ENCODE data around the gene ADGRA1. TPM values are rescaled to one million over a fixed set of nuclear protein-coding genes. Genes with fewer than 3 reads are reported as not detected.
A peak's percentile ranks its signal among the peaks of the same experiment; 100 is the strongest.

The ADGRA1 gene
- total RNA-seq, 4 donors from 2014 or later: 0.13 to 0.40 (median 0.29) TPM

DNA sequence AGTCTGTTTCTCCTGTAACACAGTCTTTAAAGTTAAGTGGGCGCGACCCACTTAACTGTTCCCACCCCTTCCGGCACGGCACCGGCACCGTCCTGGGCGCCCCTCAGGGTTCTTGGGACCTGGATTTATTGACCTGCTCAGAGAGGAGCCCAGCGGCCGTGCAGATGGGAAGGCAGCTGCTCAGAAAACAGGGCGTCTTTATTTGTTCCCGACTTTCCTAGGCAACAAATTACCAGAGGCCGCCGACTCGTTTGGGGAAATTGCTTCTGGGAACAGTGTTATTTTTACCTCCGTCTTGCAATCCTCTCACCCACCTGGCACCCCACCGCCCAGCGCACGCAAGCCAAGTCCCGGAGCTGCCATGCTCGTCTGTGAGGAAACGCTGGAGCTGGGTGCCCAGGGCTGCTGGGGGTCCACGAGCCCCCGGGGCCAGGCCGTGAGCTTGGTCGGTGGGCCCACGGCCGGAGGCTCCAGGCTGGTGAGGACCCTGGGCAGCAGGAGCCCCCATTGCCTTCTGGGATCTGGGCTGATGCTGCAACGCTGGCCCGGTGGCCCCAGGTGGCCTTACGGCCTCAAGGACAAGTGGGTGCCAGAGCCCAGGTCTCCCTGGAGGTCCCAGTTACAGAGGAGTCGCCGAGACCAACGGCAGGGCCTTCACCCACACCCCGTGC lies 14.9 kb upstream of the ADGRA1 start:
- Histone ChIP-seq H3K36me3 (no peaks in the 10 kb centered on the region), H3K4me3 (replicated peaks in 1 of 3) (no peak overlapping the region), H3K4me1 (no peaks in the 10 kb centered on the region), H3K27ac (no peak overlapping the region), H3K9me3 (no peaks in the 10 kb centered on the region), H3K27me3 (no peaks in the 10 kb centered on the region)
- intact Hi-C loops (cut with DNase I): no loop called here
- TF ChIP-seq, protein P1, sequence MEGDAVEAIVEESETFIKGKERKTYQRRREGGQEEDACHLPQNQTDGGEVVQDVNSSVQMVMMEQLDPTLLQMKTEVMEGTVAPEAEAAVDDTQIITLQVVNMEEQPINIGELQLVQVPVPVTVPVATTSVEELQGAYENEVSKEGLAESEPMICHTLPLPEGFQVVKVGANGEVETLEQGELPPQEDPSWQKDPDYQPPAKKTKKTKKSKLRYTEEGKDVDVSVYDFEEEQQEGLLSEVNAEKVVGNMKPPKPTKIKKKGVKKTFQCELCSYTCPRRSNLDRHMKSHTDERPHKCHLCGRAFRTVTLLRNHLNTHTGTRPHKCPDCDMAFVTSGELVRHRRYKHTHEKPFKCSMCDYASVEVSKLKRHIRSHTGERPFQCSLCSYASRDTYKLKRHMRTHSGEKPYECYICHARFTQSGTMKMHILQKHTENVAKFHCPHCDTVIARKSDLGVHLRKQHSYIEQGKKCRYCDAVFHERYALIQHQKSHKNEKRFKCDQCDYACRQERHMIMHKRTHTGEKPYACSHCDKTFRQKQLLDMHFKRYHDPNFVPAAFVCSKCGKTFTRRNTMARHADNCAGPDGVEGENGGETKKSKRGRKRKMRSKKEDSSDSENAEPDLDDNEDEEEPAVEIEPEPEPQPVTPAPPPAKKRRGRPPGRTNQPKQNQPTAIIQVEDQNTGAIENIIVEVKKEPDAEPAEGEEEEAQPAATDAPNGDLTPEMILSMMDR (IDR thresholded peaks at IDR 0.05): no peak
- TF ChIP-seq POLR2A (IDR thresholded peaks at IDR 0.05): no peak
- WGBS, 2 donors: 74 to 77% methylated on average over 32 to 34 of the region's 34 CpGs
- no peak for DNase-seq

- TF ChIP-seq POLR2A (IDR thresholded peaks at IDR 0.05): no peak
- TF ChIP-seq, protein P1 (IDR thresholded peaks at IDR 0.05): no peak
- Histone ChIP-seq H3K36me3 (no peaks in the 10 kb centered on the region), H3K4me3 (replicated peaks in 1 of 3) (no peak overlapping the region), H3K4me1 (no peaks in the 10 kb centered on the region), H3K27me3 (no peaks in the 10 kb centered on the region), H3K9me3 (no peaks in the 10 kb centered on the region), H3K27ac (no peak overlapping the region)
- intact Hi-C loops (cut with DNase I): no loop called here
- DNase-seq: no peak
- 79 to 88% methylated on average over 19 to 24 of the region's 25 CpGs for WGBS, 2 donors
Observed at GRCh38 chr10:133075346-133076137, 12.2 kb upstream of the ADGRA1 start.

DNA sequence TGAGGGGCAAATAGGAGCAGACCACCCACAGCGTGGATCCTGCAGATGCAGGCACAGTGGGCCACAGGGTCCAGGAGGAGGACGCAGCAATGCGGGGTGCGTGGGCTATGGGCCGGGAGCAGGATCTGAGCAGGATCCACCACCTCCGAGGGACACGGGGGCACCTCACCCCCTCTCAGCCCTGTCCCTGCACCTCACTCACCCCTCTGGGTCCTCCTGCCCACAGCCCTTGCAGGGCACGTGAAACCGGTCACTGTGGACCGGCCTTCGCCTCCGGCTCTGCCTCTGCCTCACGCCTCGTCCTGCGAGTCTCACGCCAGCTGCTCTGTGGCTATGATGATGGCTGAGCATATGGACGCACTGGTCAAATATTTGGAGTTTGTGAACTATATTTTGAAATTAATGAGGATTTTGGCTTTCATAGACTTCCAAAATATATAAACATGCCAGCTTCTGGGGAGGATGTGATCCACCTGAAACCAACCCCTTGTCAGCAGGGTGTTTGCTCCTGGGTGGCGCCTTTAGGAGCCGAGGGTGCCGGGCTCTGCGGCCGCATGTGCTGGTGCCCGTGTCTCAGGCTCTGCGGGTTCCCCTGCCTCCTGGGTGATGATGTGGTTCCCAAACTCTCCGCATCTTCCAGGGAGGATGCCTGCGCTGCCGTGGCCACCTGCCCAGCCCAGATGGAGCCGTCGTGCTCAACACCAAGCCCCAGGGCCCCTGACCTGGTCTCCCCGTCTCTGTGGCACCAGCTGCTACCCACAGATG lies 11.3 kb upstream of the ADGRA1 start:
- Histone ChIP-seq H3K4me3 (replicated peaks in 1 of 3) (no peak overlapping the region), H3K27me3 (no peaks in the 10 kb centered on the region), H3K4me1 (no peaks in the 10 kb centered on the region), H3K9me3 (no peaks in the 10 kb centered on the region), H3K27ac (no peak overlapping the region), H3K36me3 (no peaks in the 10 kb centered on the region)
- 92% methylated on average over 16 to 29 of the region's 30 CpGs for WGBS, 2 donors
- intact Hi-C loops (cut with DNase I): no loop called here
- DNase-seq: no peak
- TF ChIP-seq, protein P1 (IDR thresholded peaks at IDR 0.05): no peak
- no peak for TF ChIP-seq POLR2A (IDR thresholded peaks at IDR 0.05)

- Histone ChIP-seq H3K9me3 (no peaks in the 10 kb centered on the region), H3K4me3 (replicated peaks in 1 of 3) (no peak overlapping the region), H3K27ac (no peak overlapping the region), H3K36me3 (no peaks in the 10 kb centered on the region), H3K27me3 (no peaks in the 10 kb centered on the region), H3K4me1 (no peaks in the 10 kb centered on the region)
- 56 to 63% methylated on average over 21 to 32 of the region's 39 CpGs for WGBS, 2 donors
- peak in 1 of 2 donors; percentile 8 for DNase-seq
- TF ChIP-seq, protein P1 (IDR thresholded peaks at IDR 0.05): no peak
- no peak for TF ChIP-seq POLR2A (IDR thresholded peaks at IDR 0.05)
- intact Hi-C loops (cut with DNase I): no loop called here
Observed at GRCh38 chr10:133079836-133080682, 7.7 kb upstream of the ADGRA1 start.
